Parathyroid adenoma (tissue), 2 donors: ENCODE measurements around the gene MBP.
A peak's percentile ranks its signal among the peaks of the same experiment; 100 is the strongest.
"Not testable (repeated sequence)": the region's sequence is repeated elsewhere in the genome, so short reads cannot be mapped to it uniquely, and the experiment has no call there.

Source experiments
- H2AFZ ChIP-seq: fragments of 300-600 bp; sonication (generic); one replicate; pipeline ENCODE4 v1.7.0; 2017; ENCODE audit warnings: antibody characterized with exemption, mild to moderate bottlenecking
- H3K27ac ChIP-seq: fragments of 300-600 bp; sonication (generic); one replicate; pipeline ENCODE4 v1.7.0; 2017
- H3K27me3 ChIP-seq: fragments of 300-600 bp; sonication (generic); one replicate; pipeline ENCODE4 v1.7.0; 2017; ENCODE audit warnings: low read length; ENCODE audit not compliant: control insufficient read depth, insufficient read depth
- H3K36me3 ChIP-seq: fragments of 300-600 bp; sonication (generic); one replicate; pipeline ENCODE4 v1.7.0; 2017; ENCODE audit warnings: low read length; ENCODE audit not compliant: control insufficient read depth, insufficient read depth
- H3K4me1 ChIP-seq: fragments of 300-600 bp; sonication (generic); one replicate; pipeline ENCODE4 v1.7.0; 2017; ENCODE audit warnings: control low read depth
- H3K4me2 ChIP-seq: fragments of 300-600 bp; sonication (generic); one replicate; pipeline ENCODE4 v1.7.0; 2017; ENCODE audit warnings: low read length
- H3K4me3 ChIP-seq: fragments of 300-600 bp; sonication (generic); one replicate; pipeline ENCODE4 v1.7.0; 2017; ENCODE audit warnings: low read depth, low read length
- H3K79me2 ChIP-seq: fragments of 300-600 bp; sonication (generic); one replicate; pipeline ENCODE4 v1.7.0; 2017; ENCODE audit warnings: control low read depth
- H3K9ac ChIP-seq: fragments of 300-600 bp; sonication (generic); one replicate; pipeline ENCODE4 v1.7.0; 2017; ENCODE audit warnings: mild to moderate bottlenecking
- H3K9me3 ChIP-seq: fragments of 300-600 bp; sonication (generic); one replicate; pipeline ENCODE4 v1.7.0; 2017; ENCODE audit warnings: low read length; ENCODE audit not compliant: control insufficient read depth
- CTCF ChIP-seq: fragments of 300-600 bp; sonication (generic); IDR thresholded peaks from one replicate; pipeline ENCODE4 v1.7.0; 2017; ENCODE audit warnings: antibody characterized with exemption, mild to moderate bottlenecking
- donor health status: primary hyperparathyroidism.

Gene MBP

GRCh38 chr18:76992226-76993084 is 140.1 kb downstream of the MBP start:
- Histone ChIP-seq H3K4me3 (no peak overlapping the region), H3K4me1 (peaks cover 54% of the 10 kb centered on the region), H3K27me3 (no peaks in the 10 kb centered on the region), H2AFZ (no peak overlapping the region), H3K79me2 (peaks cover 5% of the 10 kb centered on the region), H3K27ac (peak overlapping the region; percentile 100), H3K9ac (no peak overlapping the region), H3K4me2 (no peak overlapping the region), H3K36me3 (no peaks in the 10 kb centered on the region), H3K9me3 (no peaks in the 10 kb centered on the region)
- no peak for TF ChIP-seq CTCF

GRCh38 chr18:76991021-76991688 is 141.4 kb downstream of the MBP start:
- no peaks in the 10 kb centered on the region for H3K9me3 ChIP-seq
- H3K36me3 ChIP-seq, result no peaks in the 10 kb centered on the region
- peak overlapping the region; percentile 100 for H3K27ac ChIP-seq
- peaks cover 2% of the 10 kb centered on the region for H3K79me2 ChIP-seq
- no peak overlapping the region for H3K9ac ChIP-seq
- H3K4me1 ChIP-seq, result peaks cover 63% of the 10 kb centered on the region
- H2AFZ ChIP-seq, result peak overlapping the region; percentile 55
- TF ChIP-seq CTCF, result no peak
- no peak overlapping the region for H3K4me3 ChIP-seq
- H3K27me3 ChIP-seq, result no peaks in the 10 kb centered on the region
- H3K4me2 ChIP-seq, result peak overlapping the region; percentile 43

GRCh38 chr18:76990343-76991020 is 142.1 kb downstream of the MBP start:
- not testable (repeated sequence) for H3K27me3 ChIP-seq
- peaks cover 68% of the 10 kb centered on the region for H3K4me1 ChIP-seq
- H3K27ac ChIP-seq, result peak overlapping the region; percentile 100

GRCh38 chr18:76989647-76990190 is 142.9 kb downstream of the MBP start:
- Histone ChIP-seq H3K4me2 (no peak overlapping the region), H3K4me3 (no peak overlapping the region), H3K9ac (no peak overlapping the region), H3K79me2 (peaks cover 2% of the 10 kb centered on the region), H3K36me3 (no peaks in the 10 kb centered on the region), H3K4me1 (peaks cover 68% of the 10 kb centered on the region), H3K27me3 (no peaks in the 10 kb centered on the region), H2AFZ (no peak overlapping the region), H3K9me3 (no peaks in the 10 kb centered on the region), H3K27ac (peak overlapping the region; percentile 100)
- TF ChIP-seq CTCF, result no peak

More at GRCh38 chr18:76990343-76991020, 142.1 kb downstream of the MBP start:
- H3K9ac ChIP-seq, H3K9me3 ChIP-seq, H3K79me2 ChIP-seq, H3K36me3 ChIP-seq, H3K4me3 ChIP-seq: not testable (repeated sequence)
- H2AFZ ChIP-seq, result peak overlapping the region; percentile 55
- H3K4me2 ChIP-seq, result peak overlapping the region; percentile 43
